HG03108 (cell line): Measurements from ENCODE around the gene ATP9B.

ENCODE experiments used
- ATAC-seq: cut with Tn5 transposase; IDR thresholded peaks from one replicate; pipeline ENCODE4 v1.9.1; 2021; ENCODE audit warnings: moderate library complexity; ENCODE audit not compliant: unreplicated experiment

Gene ATP9B

DNA sequence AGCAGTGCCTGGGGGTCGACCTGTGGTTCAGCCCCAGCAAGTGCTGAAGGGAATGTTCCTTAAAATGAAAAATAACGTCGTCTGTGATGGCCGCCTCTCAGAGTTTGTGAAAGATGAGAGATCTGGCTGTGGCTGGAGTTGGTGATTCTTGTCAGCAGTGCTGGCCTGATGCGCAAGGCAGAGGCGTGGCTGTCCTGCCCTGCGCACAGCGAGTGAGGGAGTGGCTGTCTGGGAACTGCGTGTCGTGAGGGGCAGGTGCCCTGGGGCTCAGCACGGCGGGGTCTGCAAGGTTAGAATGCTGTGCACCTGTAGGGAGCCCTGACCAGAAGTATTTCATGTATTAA lies 335.3 kb downstream of the ATP9B start:
- ATAC-seq, result no peak

GRCh38 chr18:79405019-79405780 lies 336.0 kb downstream of the ATP9B start:
- ATAC-seq, result no peak

- peak; percentile 62 for ATAC-seq
Observed at GRCh38 chr18:79405781-79406575, 336.8 kb downstream of the ATP9B start.

- ATAC-seq, result no peak
Observed at GRCh38 chr18:79406708-79407107, 337.5 kb downstream of the ATP9B start.

DNA sequence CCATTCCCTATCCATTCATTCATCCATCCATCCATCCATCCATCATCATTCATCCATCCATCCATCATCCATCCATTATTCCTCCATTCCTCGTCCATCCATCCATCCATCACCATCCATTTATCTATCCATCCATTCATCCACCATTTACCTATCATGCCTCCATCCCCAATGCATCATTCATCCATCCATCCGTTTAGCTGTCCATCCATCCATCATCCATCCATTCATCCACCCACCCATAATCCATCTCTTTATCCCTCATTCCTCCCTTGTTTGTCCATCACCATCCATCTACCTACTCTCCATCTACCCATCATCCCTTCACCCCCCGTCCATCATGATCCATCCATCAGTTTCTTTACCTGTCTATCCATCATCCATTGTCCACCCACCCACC lies 340.1 kb downstream of the ATP9B start:
- ATAC-seq, result no peak

DNA sequence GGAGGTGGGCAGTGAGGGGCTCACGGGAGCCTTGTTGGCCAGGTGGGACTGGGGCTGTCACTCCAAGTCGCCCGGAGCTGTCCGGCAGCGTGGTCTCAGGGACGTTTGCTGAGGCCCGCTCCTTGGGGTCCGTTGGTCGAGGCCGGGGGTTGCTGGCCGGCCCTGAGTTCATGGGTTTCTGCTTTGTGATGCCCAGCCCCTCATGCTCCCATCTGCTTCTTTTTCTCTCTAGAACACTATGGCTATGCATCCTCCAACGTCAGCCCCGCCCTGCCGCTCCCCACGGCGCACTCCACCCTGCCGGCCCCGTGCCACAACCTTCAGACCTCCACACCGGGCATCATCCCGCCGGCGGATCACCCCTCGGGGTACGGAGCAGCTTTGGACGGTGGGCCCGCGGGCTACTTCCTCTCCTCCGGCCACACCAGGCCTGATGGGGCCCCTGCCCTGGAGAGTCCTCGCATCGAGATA lies 341.0 kb downstream of the ATP9B start:
- ATAC-seq, result no peak

DNA sequence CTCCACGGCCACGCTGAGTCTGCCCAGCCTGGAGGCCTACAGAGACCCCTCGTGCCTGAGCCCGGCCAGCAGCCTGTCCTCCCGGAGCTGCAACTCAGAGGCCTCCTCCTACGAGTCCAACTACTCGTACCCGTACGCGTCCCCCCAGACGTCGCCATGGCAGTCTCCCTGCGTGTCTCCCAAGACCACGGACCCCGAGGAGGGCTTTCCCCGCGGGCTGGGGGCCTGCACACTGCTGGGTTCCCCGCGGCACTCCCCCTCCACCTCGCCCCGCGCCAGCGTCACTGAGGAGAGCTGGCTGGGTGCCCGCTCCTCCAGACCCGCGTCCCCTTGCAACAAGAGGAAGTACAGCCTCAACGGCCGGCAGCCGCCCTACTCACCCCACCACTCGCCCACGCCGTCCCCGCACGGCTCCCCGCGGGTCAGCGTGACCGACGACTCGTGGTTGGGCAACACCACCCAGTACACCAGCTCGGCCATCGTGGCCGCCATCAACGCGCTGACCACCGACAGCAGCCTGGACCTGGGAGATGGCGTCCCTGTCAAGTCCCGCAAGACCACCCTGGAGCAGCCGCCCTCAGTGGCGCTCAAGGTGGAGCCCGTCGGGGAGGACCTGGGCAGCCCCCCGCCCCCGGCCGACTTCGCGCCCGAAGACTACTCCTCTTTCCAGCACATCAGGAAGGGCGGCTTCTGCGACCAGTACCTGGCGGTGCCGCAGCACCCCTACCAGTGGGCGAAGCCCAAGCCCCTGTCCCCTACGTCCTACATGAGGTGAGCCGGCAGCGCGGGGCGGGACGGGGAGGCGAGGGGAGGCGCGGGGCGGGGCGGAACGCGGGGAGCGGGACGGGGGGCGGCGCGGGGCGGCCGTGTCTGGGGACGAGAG lies 341.8 kb downstream of the ATP9B start:
- no peak for ATAC-seq

GRCh38 chr18:79411614-79412526 lies 342.7 kb downstream of the ATP9B start:
- no peak for ATAC-seq

- ATAC-seq, result no peak
Observed at GRCh38 chr18:79413025-79413424, 343.8 kb downstream of the ATP9B start.

DNA sequence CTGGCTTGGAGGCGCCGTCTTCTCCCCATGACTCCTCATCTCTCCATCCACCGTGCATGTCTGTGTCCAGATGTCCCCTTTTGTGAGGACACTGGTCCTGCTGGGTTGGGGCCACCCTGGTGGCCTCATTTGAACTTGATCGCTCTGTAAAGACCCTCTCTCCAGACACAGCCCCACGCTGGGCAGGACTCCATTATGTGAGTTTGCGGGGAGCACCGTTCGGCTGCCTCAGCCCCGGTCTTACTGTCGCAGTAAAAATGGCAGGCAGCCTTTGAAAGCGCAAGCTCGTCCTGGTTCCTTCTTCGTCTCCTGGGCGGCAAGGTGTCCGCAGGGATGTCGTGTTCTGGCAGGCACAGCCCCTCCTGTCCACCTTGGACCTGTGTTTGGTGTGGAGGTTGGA lies 344.2 kb downstream of the ATP9B start:
- no peak for ATAC-seq

- ATAC-seq, result no peak
Observed at GRCh38 chr18:79413901-79414300, 344.7 kb downstream of the ATP9B start.

GRCh38 chr18:79416022-79416676 lies 347.0 kb downstream of the ATP9B start:
- no peak for ATAC-seq

- no peak for ATAC-seq
Observed at GRCh38 chr18:79416677-79417052, 347.5 kb downstream of the ATP9B start.

DNA sequence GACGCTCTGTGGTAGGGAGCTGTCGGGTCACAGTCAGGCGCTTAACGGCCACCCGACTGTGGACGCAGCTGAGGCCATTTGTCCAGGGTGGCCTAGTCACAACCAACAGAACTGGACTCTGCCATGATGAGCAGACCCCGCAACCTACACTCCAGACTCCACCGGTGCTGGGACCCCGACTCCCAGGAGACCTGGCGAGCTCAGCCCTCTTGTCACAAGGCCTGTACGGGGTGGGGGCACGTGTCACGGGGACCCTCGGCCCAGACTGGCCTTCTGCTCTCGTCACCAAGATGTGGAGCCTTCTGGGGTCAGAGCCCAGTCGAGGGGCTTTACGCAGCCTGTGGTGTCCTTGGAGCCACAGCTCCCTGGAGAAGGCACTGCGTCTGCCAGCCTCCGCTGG lies 349.0 kb downstream of the ATP9B start:
- no peak for ATAC-seq

DNA sequence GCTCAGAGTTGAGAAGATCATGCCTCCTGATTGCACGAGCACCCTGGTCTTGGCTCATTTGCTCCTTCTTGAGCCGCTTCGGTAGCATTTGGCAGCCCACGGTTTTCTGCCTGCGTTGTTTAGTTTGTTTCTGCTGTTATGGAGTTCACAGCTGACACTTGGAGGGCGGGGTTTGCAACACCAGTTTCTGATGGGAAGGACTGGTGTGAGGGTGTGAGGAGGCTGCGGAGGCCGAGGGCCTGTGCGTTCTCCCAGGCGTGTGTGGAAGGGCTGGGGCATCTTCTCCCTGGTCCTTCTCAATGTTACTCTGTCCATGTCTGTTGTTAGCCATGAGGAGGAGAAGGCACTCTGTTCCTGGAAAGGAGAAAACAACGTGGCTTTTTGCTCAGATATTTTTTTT lies 349.4 kb downstream of the ATP9B start:
- ATAC-seq, result no peak

GRCh38 chr18:79420033-79420745 lies 351.0 kb downstream of the ATP9B start:
- ATAC-seq, result no peak

GRCh38 chr18:79421275-79421857 lies 352.2 kb downstream of the ATP9B start:
- no peak for ATAC-seq

GRCh38 chr18:79422022-79422782 lies 353.0 kb downstream of the ATP9B start:
- ATAC-seq, result peak; percentile 77
